Neural cell (in vitro differentiated cells): ENCODE results near the gene HDAC7. TPM values are rescaled to one million over a fixed set of nuclear protein-coding genes. Genes with fewer than 3 reads are reported as not detected.

Source experiments
- H2AFZ ChIP-seq: fragments of 200-600, 300-800 bp; sonication (generic), shearing (Covaris generic); 2 replicates; pipeline ENCODE4 v1.6.0; 2014; ENCODE audit warnings: low read depth, mild to moderate bottlenecking, antibody characterized with exemption, low read length, moderate library complexity
- H3F3A ChIP-seq: fragments of 200-600 bp; shearing (Covaris generic); 2 replicates; pipeline ENCODE4 v1.6.1; 2016; ENCODE audit warnings: mild to moderate bottlenecking, moderate library complexity, mixed read lengths, antibody characterized with exemption, low read length; ENCODE audit not compliant: insufficient read depth, poor library complexity, severe bottlenecking
- H3K27ac ChIP-seq: fragments of 200-600, 300-800 bp; sonication (generic), shearing (Covaris generic); 2 replicates; pipeline ENCODE4 v1.5.1; 2014; ENCODE audit warnings: mild to moderate bottlenecking, low read length, moderate library complexity
- H3K27me3 ChIP-seq: fragments of 300-800, 200-600 bp; sonication (generic), shearing (Covaris generic); 2 replicates; pipeline ENCODE4 v1.6.0; 2014; ENCODE audit warnings: mild to moderate bottlenecking, low read depth, low read length, moderate library complexity; ENCODE audit not compliant: insufficient read depth
- H3K36me3 ChIP-seq: fragments of 300-800, 200-600 bp; sonication (generic), shearing (Covaris generic); 2 replicates; pipeline ENCODE4 v1.5.1; 2014; ENCODE audit warnings: mild to moderate bottlenecking, antibody characterized with exemption, low read length, moderate library complexity; ENCODE audit not compliant: insufficient read depth
- H3K4me2 ChIP-seq: fragments of 300-800, 200-600 bp; sonication (generic), shearing (Covaris generic); 2 replicates; pipeline ENCODE4 v1.6.0; 2014; ENCODE audit warnings: mild to moderate bottlenecking, low read length
- H3K4me3 ChIP-seq: fragments of 300-800, 200-600 bp; sonication (generic), shearing (Covaris generic); 2 replicates; pipeline ENCODE4 v1.5.1; 2014; ENCODE audit warnings: mild to moderate bottlenecking, low read length, moderate library complexity
- H3K79me2 ChIP-seq: fragments of 200-600 bp; shearing (Covaris generic); replicated peaks from 2 replicates; pipeline ENCODE4 v1.6.0; 2014; ENCODE audit warnings: mild to moderate bottlenecking, low read length, moderate library complexity; ENCODE audit not compliant: insufficient read depth
- H3K9ac ChIP-seq: fragments of 300-800, 200-600 bp; sonication (generic), shearing (Covaris generic); 2 replicates; pipeline ENCODE4 v1.6.1; 2016; ENCODE audit warnings: mild to moderate bottlenecking, low read length, mixed read lengths
- H3K9me2 ChIP-seq: fragments of 200-600 bp; shearing (Covaris generic); 2 replicates; pipeline ENCODE4 v1.6.1; 2016; ENCODE audit warnings: mild to moderate bottlenecking, low read length, mixed read lengths; ENCODE audit not compliant: insufficient read depth
- H3K9me3 ChIP-seq: fragments of 200-600, 300-800 bp; sonication (generic), shearing (Covaris generic); 2 replicates; pipeline ENCODE4 v1.6.1; 2016; ENCODE audit warnings: mild to moderate bottlenecking, mixed run types, low read length, moderate library complexity, mixed read lengths
- H4K20me1 ChIP-seq: fragments of 200-600 bp; shearing (Covaris generic); 2 replicates; pipeline ENCODE4 v1.6.1; 2016; ENCODE audit warnings: mild to moderate bottlenecking, mixed run types; ENCODE audit not compliant: insufficient read depth
- EP300 ChIP-seq: fragments of 450-650 bp; conservative IDR thresholded peaks from 2 replicates; pipeline ENCODE4 v1.6.1; 2014; ENCODE audit warnings: antibody characterized with exemption, mild to moderate bottlenecking, moderate library complexity; ENCODE audit not compliant: poor library complexity, severe bottlenecking
- EZH2 ChIP-seq: fragments of 200-600, 300-800 bp; shearing (Covaris generic), sonication (generic); IDR thresholded peaks from 2 replicates; pipeline ENCODE4 v1.6.1; 2014; ENCODE audit warnings: antibody characterized with exemption, low read length, borderline replicate concordance, mild to moderate bottlenecking; ENCODE audit not compliant: insufficient read depth, poor library complexity, severe bottlenecking
- MXI1 ChIP-seq: fragments of 450-650 bp; conservative IDR thresholded peaks from 2 replicates; pipeline ENCODE4 v1.6.1; 2014; ENCODE audit warnings: antibody characterized with exemption, mild to moderate bottlenecking; ENCODE audit not compliant: poor library complexity, severe bottlenecking
- POLR2AphosphoS5 ChIP-seq: IDR thresholded peaks from 2 replicates; pipeline ENCODE4 v1.6.1; 2012
- RAD21 ChIP-seq: fragments of 450-650 bp; conservative IDR thresholded peaks from 2 replicates; pipeline ENCODE4 v1.6.1; 2014; ENCODE audit warnings: antibody characterized with exemption, mild to moderate bottlenecking, moderate library complexity
- SMC3 ChIP-seq: fragments of 450-650 bp; conservative IDR thresholded peaks from 2 replicates; pipeline ENCODE4 v1.6.1; 2014; ENCODE audit warnings: antibody characterized with exemption, mild to moderate bottlenecking, moderate library complexity; ENCODE audit not compliant: poor library complexity
- TAF1 ChIP-seq: IDR thresholded peaks from 2 replicates; pipeline ENCODE4 v1.6.1; 2012; ENCODE audit warnings: low read depth
- polyA plus RNA-seq: library from polyadenylated mRNA; depleted of rRNA; stranded (reverse); fragments of >200 nt; gene quantifications from 2 replicates; pipeline ENCODE4 v1.2.3, GENCODE V29; 2014
- TF ChIP-seq, protein P1 (sequence below): fragments of 450-650 bp; IDR thresholded peaks from 2 replicates; pipeline ENCODE4 v1.5.1; 2014; ENCODE audit warnings: antibody characterized with exemption, mild to moderate bottlenecking, moderate library complexity; ENCODE audit not compliant: poor library complexity, severe bottlenecking
- TF ChIP-seq, protein P2 (sequence below): IDR thresholded peaks from 2 replicates; pipeline ENCODE4 v1.6.1; 2012; ENCODE audit warnings: borderline replicate concordance

Gene HDAC7
- polyA plus RNA-seq, 1 donor from 2014 or later, result 30.2 TPM

DNA sequence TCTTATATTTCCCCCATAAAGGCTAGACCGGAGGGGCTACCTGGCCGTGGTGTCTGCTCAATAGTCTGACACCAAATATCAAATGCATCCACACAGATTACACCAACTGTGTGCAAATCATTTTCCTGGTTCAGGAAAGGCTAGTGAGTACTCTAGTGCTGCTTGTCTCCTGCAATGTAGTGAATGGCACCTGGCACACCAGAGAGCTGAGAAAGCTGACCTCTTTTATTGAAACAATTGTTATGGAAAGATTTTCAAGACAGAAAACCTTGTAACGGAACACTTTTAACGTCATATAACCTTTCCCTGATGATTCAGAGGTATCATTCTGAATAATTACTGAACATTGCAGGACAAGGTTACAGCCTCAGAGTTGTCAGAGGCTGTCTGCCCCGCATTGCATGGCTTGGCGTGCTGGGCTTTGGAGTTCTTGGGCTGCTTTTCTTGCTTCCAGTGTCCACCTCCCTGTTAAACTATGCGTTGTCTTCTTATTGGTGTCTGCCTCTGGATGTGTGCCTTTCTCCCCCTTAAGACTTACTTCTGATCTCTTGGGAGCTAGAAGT is 40.7 kb upstream of the HDAC7 start:
- TF ChIP-seq, protein P1, sequence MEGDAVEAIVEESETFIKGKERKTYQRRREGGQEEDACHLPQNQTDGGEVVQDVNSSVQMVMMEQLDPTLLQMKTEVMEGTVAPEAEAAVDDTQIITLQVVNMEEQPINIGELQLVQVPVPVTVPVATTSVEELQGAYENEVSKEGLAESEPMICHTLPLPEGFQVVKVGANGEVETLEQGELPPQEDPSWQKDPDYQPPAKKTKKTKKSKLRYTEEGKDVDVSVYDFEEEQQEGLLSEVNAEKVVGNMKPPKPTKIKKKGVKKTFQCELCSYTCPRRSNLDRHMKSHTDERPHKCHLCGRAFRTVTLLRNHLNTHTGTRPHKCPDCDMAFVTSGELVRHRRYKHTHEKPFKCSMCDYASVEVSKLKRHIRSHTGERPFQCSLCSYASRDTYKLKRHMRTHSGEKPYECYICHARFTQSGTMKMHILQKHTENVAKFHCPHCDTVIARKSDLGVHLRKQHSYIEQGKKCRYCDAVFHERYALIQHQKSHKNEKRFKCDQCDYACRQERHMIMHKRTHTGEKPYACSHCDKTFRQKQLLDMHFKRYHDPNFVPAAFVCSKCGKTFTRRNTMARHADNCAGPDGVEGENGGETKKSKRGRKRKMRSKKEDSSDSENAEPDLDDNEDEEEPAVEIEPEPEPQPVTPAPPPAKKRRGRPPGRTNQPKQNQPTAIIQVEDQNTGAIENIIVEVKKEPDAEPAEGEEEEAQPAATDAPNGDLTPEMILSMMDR, result no peak
- TF ChIP-seq TAF1 (no peak), RAD21 (no peak), SMC3 (no peak), POLR2AphosphoS5 (no peak)
- TF ChIP-seq, protein P2, sequence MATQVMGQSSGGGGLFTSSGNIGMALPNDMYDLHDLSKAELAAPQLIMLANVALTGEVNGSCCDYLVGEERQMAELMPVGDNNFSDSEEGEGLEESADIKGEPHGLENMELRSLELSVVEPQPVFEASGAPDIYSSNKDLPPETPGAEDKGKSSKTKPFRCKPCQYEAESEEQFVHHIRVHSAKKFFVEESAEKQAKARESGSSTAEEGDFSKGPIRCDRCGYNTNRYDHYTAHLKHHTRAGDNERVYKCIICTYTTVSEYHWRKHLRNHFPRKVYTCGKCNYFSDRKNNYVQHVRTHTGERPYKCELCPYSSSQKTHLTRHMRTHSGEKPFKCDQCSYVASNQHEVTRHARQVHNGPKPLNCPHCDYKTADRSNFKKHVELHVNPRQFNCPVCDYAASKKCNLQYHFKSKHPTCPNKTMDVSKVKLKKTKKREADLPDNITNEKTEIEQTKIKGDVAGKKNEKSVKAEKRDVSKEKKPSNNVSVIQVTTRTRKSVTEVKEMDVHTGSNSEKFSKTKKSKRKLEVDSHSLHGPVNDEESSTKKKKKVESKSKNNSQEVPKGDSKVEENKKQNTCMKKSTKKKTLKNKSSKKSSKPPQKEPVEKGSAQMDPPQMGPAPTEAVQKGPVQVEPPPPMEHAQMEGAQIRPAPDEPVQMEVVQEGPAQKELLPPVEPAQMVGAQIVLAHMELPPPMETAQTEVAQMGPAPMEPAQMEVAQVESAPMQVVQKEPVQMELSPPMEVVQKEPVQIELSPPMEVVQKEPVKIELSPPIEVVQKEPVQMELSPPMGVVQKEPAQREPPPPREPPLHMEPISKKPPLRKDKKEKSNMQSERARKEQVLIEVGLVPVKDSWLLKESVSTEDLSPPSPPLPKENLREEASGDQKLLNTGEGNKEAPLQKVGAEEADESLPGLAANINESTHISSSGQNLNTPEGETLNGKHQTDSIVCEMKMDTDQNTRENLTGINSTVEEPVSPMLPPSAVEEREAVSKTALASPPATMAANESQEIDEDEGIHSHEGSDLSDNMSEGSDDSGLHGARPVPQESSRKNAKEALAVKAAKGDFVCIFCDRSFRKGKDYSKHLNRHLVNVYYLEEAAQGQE, result no peak
- Histone ChIP-seq H3K9me3 (no peaks in the 10 kb centered on the region), H3K27ac (no peak overlapping the region), H3K9ac (no peak overlapping the region), H3F3A (no peaks in the 10 kb centered on the region), H3K4me3 (no peak overlapping the region), H2AFZ (no peak overlapping the region), H3K27me3 (no peaks in the 10 kb centered on the region), H3K9me2 (no peaks in the 10 kb centered on the region), H3K79me2 (no peaks in the 10 kb centered on the region), H3K4me2 (no peak overlapping the region), H4K20me1 (no peaks in the 10 kb centered on the region), H3K36me3 (no peaks in the 10 kb centered on the region)

DNA sequence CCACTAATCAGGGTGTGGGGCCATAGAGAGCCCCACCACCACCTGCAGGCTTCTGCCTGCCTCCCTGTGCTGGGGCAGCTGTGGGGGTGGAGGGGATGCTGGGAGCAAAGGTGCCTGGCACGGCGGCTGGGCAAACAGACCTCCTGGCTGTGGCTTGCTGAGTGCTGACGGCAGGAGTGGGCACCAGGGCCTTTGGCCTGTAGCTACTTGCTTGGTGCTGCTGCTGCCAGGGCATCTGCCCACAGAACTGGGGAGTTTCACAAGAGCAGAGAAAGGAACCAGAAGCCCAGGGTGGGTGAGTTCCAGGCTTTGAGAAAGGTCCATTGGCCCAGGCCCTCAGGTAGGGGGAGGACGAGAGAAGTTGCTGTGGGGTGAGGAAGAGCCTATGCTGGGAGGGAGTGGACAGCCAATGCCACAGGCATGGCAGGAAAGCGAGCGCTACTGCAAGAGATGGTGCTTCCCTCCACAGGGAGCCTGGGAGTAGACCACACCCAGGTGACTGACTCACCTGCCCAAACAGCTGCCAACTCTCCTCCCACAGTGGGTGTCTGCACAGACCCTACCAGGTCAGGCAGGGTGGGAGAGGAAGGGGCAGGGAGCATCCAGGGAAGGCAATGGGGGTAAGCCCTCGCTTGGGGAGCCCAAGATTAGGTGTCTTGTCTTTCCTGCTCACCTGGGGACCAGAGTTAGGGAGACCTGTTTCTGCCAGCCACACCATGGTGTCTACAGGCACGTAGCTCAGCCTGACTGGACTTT is 39.0 kb upstream of the HDAC7 start:
- Histone ChIP-seq H3F3A (no peaks in the 10 kb centered on the region), H3K4me3 (no peak overlapping the region), H3K9ac (no peak overlapping the region)

More for the DNA sequence above, 39.0 kb upstream of the HDAC7 start:
- no peaks in the 10 kb centered on the region for H3K36me3 ChIP-seq
- no peak overlapping the region for H2AFZ ChIP-seq
- no peak overlapping the region for H3K4me2 ChIP-seq
- no peaks in the 10 kb centered on the region for H3K27me3 ChIP-seq
- no peaks in the 10 kb centered on the region for H3K9me2 ChIP-seq
- TF ChIP-seq TAF1 (no peak), POLR2AphosphoS5 (no peak), EZH2 (no peak), RAD21 (no peak), SMC3 (no peak), MXI1 (no peak), EP300 (no peak)
- TF ChIP-seq, protein P1, result no peak
- TF ChIP-seq, protein P2, result no peak
- no peak overlapping the region for H3K27ac ChIP-seq
- no peaks in the 10 kb centered on the region for H3K79me2 ChIP-seq
- no peaks in the 10 kb centered on the region for H3K9me3 ChIP-seq
- H4K20me1 ChIP-seq, result no peaks in the 10 kb centered on the region
